ENCODE data around the gene AK2. TPM values are rescaled to one million over a fixed set of nuclear protein-coding genes. Genes with fewer than 3 reads are reported as not detected.

The AK2 gene
- polyA plus RNA-seq, 1 donor = 192 TPM

- peak in 1 of 2 donors; percentile 25 for DNase-seq
- no peak overlapping the region for H3K4me3 ChIP-seq (ENCODE audit: low read length)
- no peaks in the 10 kb centered on the region for H3K9me3 ChIP-seq (ENCODE audit: control insufficient read depth, low read depth, low read length)
- H3K27ac ChIP-seq (ENCODE audit: low read length) = peak overlapping the region; percentile 20
- no peaks in the 10 kb centered on the region for H3K36me3 ChIP-seq (ENCODE audit: control insufficient read depth, insufficient read depth, low read length)
- WGBS (ENCODE audit: insufficient coverage, low lambda C conversion rate) = no CpG with 5 or more reads among the region's 8 CpGs
- no peaks in the 10 kb centered on the region for H3K27me3 ChIP-seq (ENCODE audit: control insufficient read depth, insufficient read depth, low read length)
- H3K4me1 ChIP-seq (ENCODE audit: control insufficient read depth, insufficient read depth, low read length) = peaks cover 46% of the 10 kb centered on the region
Observed at GRCh38 chr1:33043267-33044092, 6.8 kb upstream of the AK2 start.

- peaks cover 43% of the 10 kb centered on the region for H3K4me1 ChIP-seq (ENCODE audit: control insufficient read depth, insufficient read depth, low read length)
- H3K27ac ChIP-seq (ENCODE audit: low read length) = no peak overlapping the region
- no peaks in the 10 kb centered on the region for H3K27me3 ChIP-seq (ENCODE audit: control insufficient read depth, insufficient read depth, low read length)
- no peak overlapping the region for H3K4me3 ChIP-seq (ENCODE audit: low read length)
- no peaks in the 10 kb centered on the region for H3K9me3 ChIP-seq (ENCODE audit: control insufficient read depth, low read depth, low read length)
- no peak for DNase-seq
- no CpG with 5 or more reads among the region's 1 CpG for WGBS (ENCODE audit: insufficient coverage, low lambda C conversion rate)
- H3K36me3 ChIP-seq (ENCODE audit: control insufficient read depth, insufficient read depth, low read length) = no peaks in the 10 kb centered on the region
Observed at GRCh38 chr1:33042831-33043230, 6.1 kb upstream of the AK2 start.

GRCh38 chr1:33041026-33041425 is 4.3 kb upstream of the AK2 start:
- WGBS (ENCODE audit: insufficient coverage, low lambda C conversion rate) = no CpG with 5 or more reads among the region's 1 CpG
- no peak for DNase-seq

GRCh38 chr1:33039840-33040239 is 3.2 kb upstream of the AK2 start:
- H3K27ac ChIP-seq (ENCODE audit: low read length) = no peak overlapping the region
- no CpG with 5 or more reads among the region's 8 CpGs for WGBS (ENCODE audit: insufficient coverage, low lambda C conversion rate)
- no peaks in the 10 kb centered on the region for H3K27me3 ChIP-seq (ENCODE audit: control insufficient read depth, insufficient read depth, low read length)
- peaks cover 22% of the 10 kb centered on the region for H3K4me1 ChIP-seq (ENCODE audit: control insufficient read depth, insufficient read depth, low read length)
- no peak for DNase-seq
- peaks cover 2% of the 10 kb centered on the region for H3K36me3 ChIP-seq (ENCODE audit: control insufficient read depth, insufficient read depth, low read length)
- no peak overlapping the region for H3K4me3 ChIP-seq (ENCODE audit: low read length)
- no peaks in the 10 kb centered on the region for H3K9me3 ChIP-seq (ENCODE audit: control insufficient read depth, low read depth, low read length)

More at GRCh38 chr1:33041026-33041425, 4.3 kb upstream of the AK2 start:
- H3K36me3 ChIP-seq (ENCODE audit: control insufficient read depth, insufficient read depth, low read length) = no peaks in the 10 kb centered on the region
- H3K4me1 ChIP-seq (ENCODE audit: control insufficient read depth, insufficient read depth, low read length) = peaks cover 27% of the 10 kb centered on the region
- no peaks in the 10 kb centered on the region for H3K9me3 ChIP-seq (ENCODE audit: control insufficient read depth, low read depth, low read length)
- H3K27ac ChIP-seq (ENCODE audit: low read length) = no peak overlapping the region
- no peak overlapping the region for H3K4me3 ChIP-seq (ENCODE audit: low read length)
- no peaks in the 10 kb centered on the region for H3K27me3 ChIP-seq (ENCODE audit: control insufficient read depth, insufficient read depth, low read length)

DNA sequence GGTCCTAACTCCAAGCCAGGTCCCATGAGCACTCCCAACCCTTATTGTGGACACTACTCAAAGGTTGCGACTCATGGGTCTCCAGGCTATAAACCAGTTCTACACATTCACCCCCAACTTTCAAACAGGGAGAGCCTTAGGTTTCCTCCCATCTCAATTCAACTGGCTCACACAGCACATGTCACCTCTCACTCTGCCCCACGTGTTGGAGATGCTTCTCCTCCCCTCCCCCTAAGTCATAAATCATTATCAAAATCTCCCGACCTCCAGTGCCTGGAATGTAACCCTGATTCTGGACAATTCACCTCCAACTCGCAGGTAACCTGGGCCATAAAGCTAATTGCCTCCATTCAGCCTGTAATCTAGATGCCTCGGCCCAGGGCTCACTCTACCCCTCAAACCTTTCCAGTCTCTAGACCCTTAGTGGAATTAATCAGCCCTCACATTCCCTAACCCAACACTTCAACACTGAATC is 595 bp downstream of the AK2 start:
- peak; percentile 56 to 74 for DNase-seq
- WGBS (ENCODE audit: insufficient coverage, low lambda C conversion rate) = no CpG with 5 or more reads among the region's 5 CpGs
- H3K27me3 ChIP-seq (ENCODE audit: control insufficient read depth, insufficient read depth, low read length) = no peaks in the 10 kb centered on the region
- H3K4me1 ChIP-seq (ENCODE audit: control insufficient read depth, insufficient read depth, low read length) = peaks cover 17% of the 10 kb centered on the region
- H3K9me3 ChIP-seq (ENCODE audit: control insufficient read depth, low read depth, low read length) = no peaks in the 10 kb centered on the region
- peak overlapping the region; percentile 86 for H3K4me3 ChIP-seq (ENCODE audit: low read length)
- peak overlapping the region; percentile 90 for H3K27ac ChIP-seq (ENCODE audit: low read length)
- H3K36me3 ChIP-seq (ENCODE audit: control insufficient read depth, insufficient read depth, low read length) = peaks cover 14% of the 10 kb centered on the region

GRCh38 chr1:33032126-33032869 is 4.4 kb downstream of the AK2 start:
- Histone ChIP-seq H3K27me3 (ENCODE audit: control insufficient read depth, insufficient read depth, low read length) (no peaks in the 10 kb centered on the region), H3K4me3 (ENCODE audit: low read length) (no peak overlapping the region), H3K27ac (ENCODE audit: low read length) (no peak overlapping the region), H3K4me1 (ENCODE audit: control insufficient read depth, insufficient read depth, low read length) (peaks cover 17% of the 10 kb centered on the region), H3K9me3 (ENCODE audit: control insufficient read depth, low read depth, low read length) (no peaks in the 10 kb centered on the region), H3K36me3 (ENCODE audit: control insufficient read depth, insufficient read depth, low read length) (peaks cover 26% of the 10 kb centered on the region)
- WGBS (ENCODE audit: insufficient coverage, low lambda C conversion rate) = 92% methylated on average over 2 of the region's 6 CpGs
- DNase-seq = no peak

DNA sequence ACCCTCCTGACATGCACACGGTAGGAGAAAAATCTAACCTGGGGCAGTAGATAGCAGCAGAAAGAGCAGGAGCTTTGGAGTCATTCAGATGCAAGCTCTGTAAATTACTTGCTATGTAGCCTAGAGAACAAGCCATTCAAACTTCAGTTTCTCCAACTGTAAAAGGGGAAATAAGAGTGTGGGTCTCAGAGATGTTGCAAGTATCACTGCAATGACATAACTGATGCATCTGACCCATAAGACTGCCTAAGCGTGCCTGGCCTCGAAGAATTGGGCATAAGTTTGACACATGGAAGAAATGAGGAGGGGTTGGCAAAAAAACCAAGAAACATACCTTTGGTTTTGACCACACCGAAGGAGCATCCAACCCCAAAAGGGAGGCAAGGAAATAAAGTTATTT is 5.2 kb downstream of the AK2 start:
- Histone ChIP-seq H3K4me3 (ENCODE audit: low read length) (no peak overlapping the region), H3K27ac (ENCODE audit: low read length) (no peak overlapping the region), H3K4me1 (ENCODE audit: control insufficient read depth, insufficient read depth, low read length) (peaks cover 17% of the 10 kb centered on the region), H3K36me3 (ENCODE audit: control insufficient read depth, insufficient read depth, low read length) (peaks cover 26% of the 10 kb centered on the region), H3K27me3 (ENCODE audit: control insufficient read depth, insufficient read depth, low read length) (no peaks in the 10 kb centered on the region), H3K9me3 (ENCODE audit: control insufficient read depth, low read depth, low read length) (no peaks in the 10 kb centered on the region)
- DNase-seq = no peak
- WGBS (ENCODE audit: insufficient coverage, low lambda C conversion rate) = 100% methylated on average over 1 of the region's 4 CpGs

DNA sequence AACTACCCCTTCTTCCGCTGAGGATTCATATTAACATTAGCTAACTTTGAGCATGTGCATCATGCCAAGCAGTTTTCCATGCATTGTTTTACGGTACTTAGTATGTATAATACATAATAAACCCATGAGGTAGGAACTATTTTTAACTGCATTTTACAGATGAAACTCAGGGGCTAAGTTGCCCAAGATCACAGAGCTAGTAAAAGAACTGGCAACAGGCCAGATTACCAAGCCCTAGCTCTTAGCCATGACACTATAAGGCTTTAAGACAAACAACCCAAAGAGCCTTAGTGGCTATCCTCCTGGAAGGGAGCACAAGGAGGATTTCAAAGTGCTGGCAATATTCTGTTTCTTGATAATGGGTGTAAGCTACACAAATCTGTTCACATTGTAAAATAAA is 6.1 kb downstream of the AK2 start:
- peaks cover 15% of the 10 kb centered on the region for H3K4me1 ChIP-seq (ENCODE audit: control insufficient read depth, insufficient read depth, low read length)
- H3K27ac ChIP-seq (ENCODE audit: low read length) = no peak overlapping the region
- no peak for DNase-seq
- no CpG with 5 or more reads among the region's 2 CpGs for WGBS (ENCODE audit: insufficient coverage, low lambda C conversion rate)
- no peaks in the 10 kb centered on the region for H3K9me3 ChIP-seq (ENCODE audit: control insufficient read depth, low read depth, low read length)
- H3K36me3 ChIP-seq (ENCODE audit: control insufficient read depth, insufficient read depth, low read length) = peaks cover 26% of the 10 kb centered on the region
- H3K27me3 ChIP-seq (ENCODE audit: control insufficient read depth, insufficient read depth, low read length) = no peaks in the 10 kb centered on the region
- H3K4me3 ChIP-seq (ENCODE audit: low read length) = no peak overlapping the region

DNA sequence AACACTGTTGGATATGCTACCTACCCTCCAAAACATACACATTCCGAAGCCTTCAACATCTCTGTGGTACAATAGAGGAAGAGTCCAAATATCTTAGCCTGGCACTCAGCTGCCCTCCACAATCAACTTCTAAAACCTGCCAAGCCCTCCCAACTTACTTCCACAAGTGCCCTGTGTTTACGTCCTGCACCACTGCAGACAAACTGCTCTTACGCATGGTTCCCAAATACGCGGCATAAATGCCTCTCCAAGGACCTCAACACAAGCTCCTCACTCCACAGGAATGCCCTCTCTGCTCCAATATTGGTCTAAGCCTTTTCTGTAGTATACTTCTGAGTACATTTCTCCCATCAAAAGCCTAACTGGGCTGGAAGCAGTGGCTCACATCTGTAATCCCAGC is 6.8 kb downstream of the AK2 start:
- WGBS (ENCODE audit: insufficient coverage, low lambda C conversion rate) = no CpG with 5 or more reads among the region's 5 CpGs
- Histone ChIP-seq H3K36me3 (ENCODE audit: control insufficient read depth, insufficient read depth, low read length) (peaks cover 25% of the 10 kb centered on the region), H3K9me3 (ENCODE audit: control insufficient read depth, low read depth, low read length) (no peaks in the 10 kb centered on the region), H3K4me1 (ENCODE audit: control insufficient read depth, insufficient read depth, low read length) (peaks cover 14% of the 10 kb centered on the region), H3K27me3 (ENCODE audit: control insufficient read depth, insufficient read depth, low read length) (no peaks in the 10 kb centered on the region), H3K4me3 (ENCODE audit: low read length) (no peak overlapping the region), H3K27ac (ENCODE audit: low read length) (no peak overlapping the region)
- DNase-seq = no peak

DNA sequence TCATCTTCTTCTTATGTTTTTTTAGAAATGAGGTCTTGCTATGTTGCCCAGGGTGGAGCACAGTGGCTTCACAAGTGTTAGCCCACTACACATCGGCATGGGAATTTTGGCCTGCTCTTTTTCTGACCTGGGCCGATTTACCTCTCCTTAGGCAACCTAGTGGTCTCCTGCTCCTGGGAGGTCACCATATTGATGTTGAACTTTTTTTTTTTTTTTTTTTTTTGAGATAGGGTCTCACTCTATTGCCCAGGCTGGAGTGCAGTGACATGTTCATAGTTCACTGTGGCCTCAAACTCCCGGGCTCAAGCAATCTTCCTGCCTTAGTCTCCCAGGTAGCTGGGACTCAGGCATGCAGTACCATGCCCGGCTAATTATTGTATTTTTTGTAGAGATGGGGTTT is 7.5 kb downstream of the AK2 start:
- Histone ChIP-seq H3K27ac (ENCODE audit: low read length) (no peak overlapping the region), H3K4me1 (ENCODE audit: control insufficient read depth, insufficient read depth, low read length) (peaks cover 20% of the 10 kb centered on the region), H3K9me3 (ENCODE audit: control insufficient read depth, low read depth, low read length) (no peaks in the 10 kb centered on the region), H3K4me3 (ENCODE audit: low read length) (no peak overlapping the region), H3K36me3 (ENCODE audit: control insufficient read depth, insufficient read depth, low read length) (peaks cover 24% of the 10 kb centered on the region), H3K27me3 (ENCODE audit: control insufficient read depth, insufficient read depth, low read length) (no peaks in the 10 kb centered on the region)
- no peak for DNase-seq
- WGBS (ENCODE audit: insufficient coverage, low lambda C conversion rate) = no CpG with 5 or more reads among the region's 4 CpGs
